Panc1 (cell line): Measurements from ENCODE around the gene UBE2V1. TPM values are rescaled to one million over a fixed set of nuclear protein-coding genes. Genes with fewer than 3 reads are reported as not detected.
A peak's percentile ranks its signal among the peaks of the same experiment; 100 is the strongest.

ENCODE experiments used
- ATAC-seq: fragments of 200-7000 bp; cut with Tn5 transposase; 2 replicates; pipeline ENCODE4 v1.9.1; 2020; ENCODE audit warnings: mild to moderate bottlenecking, moderate library complexity
- BruUV-seq: library from RNA; stranded (reverse); fragments of 400-500 nt; replicated peaks from 2 replicates; lab custom pipeline; 2021; lab: Mats Ljungman, UMichigan
- CTCF ChIA-PET: fragments of 300-600 bp; sonication (Branson Sonifier 250); formaldehyde crosslinking; loops from one replicate; lab custom pipeline; 2022; ENCODE audit warnings: antibody characterized with exemption; lab: Charles Lee
- POLR2A ChIA-PET: fragments of 300-600 bp; sonication (Branson Sonifier 250); formaldehyde crosslinking; loops from one replicate; lab custom pipeline; 2022; ENCODE audit warnings: antibody characterized with exemption; lab: Charles Lee
- DNase-seq: peaks from one replicate; pipeline ENCODE4 v3.0.0-alpha.2; 2010; ENCODE audit warnings: low read depth, low spot score
- H3K27ac ChIP-seq: 2 replicates; pipeline ENCODE4 v1.5.1; 2011; ENCODE audit warnings: mild to moderate bottlenecking, low read length, inconsistent platforms
- H3K27me3 ChIP-seq: fragments of 200-500 bp; sonication (Bioruptor generic); 2 replicates; pipeline ENCODE4 v1.6.0; 2014; ENCODE audit warnings: low read length, inconsistent platforms; ENCODE audit not compliant: control insufficient read depth, insufficient read depth
- H3K36me3 ChIP-seq: fragments of 200-500 bp; sonication (Bioruptor generic); 2 replicates; pipeline ENCODE4 v1.5.1; 2014; ENCODE audit warnings: inconsistent platforms, mild to moderate bottlenecking, low read length, moderate library complexity; ENCODE audit not compliant: control insufficient read depth, insufficient read depth
- H3K4me1 ChIP-seq: 2 replicates; pipeline ENCODE4 v1.5.1; 2011; ENCODE audit warnings: inconsistent platforms, mild to moderate bottlenecking, low read length, moderate library complexity; ENCODE audit not compliant: control insufficient read depth, insufficient read depth
- H3K4me3 ChIP-seq, 2 experiments: 2 replicates each; pipeline ENCODE4 v1.5.1; 2011 to 2012; ENCODE audit warnings: low read depth in 2 of 2, low read length in 2 of 2, mild to moderate bottlenecking in 2 of 2, inconsistent platforms in 1 of 2, moderate library complexity in 1 of 2
- H3K9me3 ChIP-seq: fragments of 200-500 bp; sonication (Bioruptor generic); 2 replicates; pipeline ENCODE4 v1.5.1; 2014; ENCODE audit warnings: low read depth, mild to moderate bottlenecking, inconsistent platforms, low read length, moderate library complexity; ENCODE audit not compliant: control insufficient read depth, insufficient read depth
- CTCF ChIP-seq: fragments of 450-650 bp; IDR thresholded peaks from 2 replicates; pipeline ENCODE4 v1.5.1; 2017; ENCODE audit warnings: mild to moderate bottlenecking
- POLR2AphosphoS5 ChIP-seq: IDR thresholded peaks from 2 replicates; pipeline ENCODE4 v1.6.1; 2012; ENCODE audit warnings: mild to moderate bottlenecking, low read depth, low read length, moderate library complexity
- REST ChIP-seq, 2 experiments: IDR thresholded peaks; 2 replicates each; pipeline ENCODE4 v1.6.1; 2011 to 2012; ENCODE audit warnings: low read depth in 2 of 2, control low read depth in 1 of 2, low read length in 1 of 2, mild to moderate bottlenecking in 1 of 2, moderate library complexity in 1 of 2; ENCODE audit not compliant: insufficient read depth in 1 of 2
- SIN3A ChIP-seq: IDR thresholded peaks from 2 replicates; pipeline ENCODE4 v1.6.1; 2012; ENCODE audit warnings: low read depth, mild to moderate bottlenecking, low read length, moderate library complexity, borderline replicate concordance; ENCODE audit not compliant: insufficient read depth
- TCF7L2 ChIP-seq: IDR thresholded peaks from 2 replicates; pipeline ENCODE4 v1.6.1; 2011; ENCODE audit warnings: mild to moderate bottlenecking, low read depth, low read length, inconsistent platforms
- in situ Hi-C: cut with HindIII; loops from 2 replicates; pipeline ENCODE4 v1.10.0; 2016; ENCODE audit warnings: low sequenced_read_pairs, low pct_unique_long_range_greater_than_20kb
- intact Hi-C: fragments of 100-400 bp; cut with micrococcal nuclease; formaldehyde crosslinking; loops from one replicate; pipeline ENCODE4 v1.10.0; 2022; ENCODE audit not compliant: unreplicated experiment
- total RNA-seq: library from RNA; stranded (reverse); gene quantifications from one replicate; pipeline ENCODE4 v1.2.1, GENCODE V29; 2021; ENCODE audit not compliant: unreplicated experiment

Gene UBE2V1
- total RNA-seq, 1 experiment from 2014 or later: 115 TPM

GRCh38 chr20:50149481-50150254 lies 36.7 kb upstream of the UBE2V1 start:
- Histone ChIP-seq H3K4me1 (peaks cover 66% of the 10 kb centered on the region), H3K27ac (peak overlapping the region; percentile 97), H3K36me3 (peaks cover 13% of the 10 kb centered on the region), H3K9me3 (no peaks in the 10 kb centered on the region), H3K4me3 (peak overlapping the region; percentile 92 to 95), H3K27me3 (no peaks in the 10 kb centered on the region)
- ChIA-PET POLR2A (interaction anchor here (0.6 kb wide), 1 partner anchor 26 kb away, joined by 3 read pairs; no protein-coding TSS in a partner anchor), CTCF (no interaction called here)
- intact Hi-C loops: no loop called here
- ATAC-seq (no peak), DNase-seq (no peak)
- TSS peak; percentile 47 for BruUV-seq
- in situ Hi-C loops: no loop called here
- TF ChIP-seq POLR2AphosphoS5 (no peak), CTCF (no peak), TCF7L2 (no peak), SIN3A (no peak), REST (IDR thresholded peaks at IDR 0.05; ENCODE audit: insufficient read depth in 1 of 2, low read depth in 2 of 2, low read length in 1 of 2) (no peak)

GRCh38 chr20:50146732-50147662 lies 34.0 kb upstream of the UBE2V1 start:
- intact Hi-C loops: no loop called here
- no peak for ATAC-seq
- peaks cover 15% of the 10 kb centered on the region for H3K36me3 ChIP-seq

More at GRCh38 chr20:50146732-50147662, 34.0 kb upstream of the UBE2V1 start:
- Histone ChIP-seq H3K4me1 (peaks cover 79% of the 10 kb centered on the region), H3K27me3 (no peaks in the 10 kb centered on the region), H3K9me3 (no peaks in the 10 kb centered on the region), H3K4me3 (no peak overlapping the region), H3K27ac (peak overlapping the region; percentile 74)
- in situ Hi-C loops: no loop called here
- TSS peak; percentile 6 for BruUV-seq
- ChIA-PET CTCF (no interaction called here), POLR2A (no interaction called here)
- TF ChIP-seq REST (IDR thresholded peaks at IDR 0.05; ENCODE audit: insufficient read depth in 1 of 2, low read depth in 2 of 2, low read length in 1 of 2) (no peak), SIN3A (no peak), POLR2AphosphoS5 (no peak), CTCF (no peak), TCF7L2 (no peak)
- no peak for DNase-seq
